WTC11 (cell line): ENCODE data around the gene TSBP1. TPM values are rescaled to one million over a fixed set of nuclear protein-coding genes. Genes with fewer than 3 reads are reported as not detected.
"Not testable (repeated sequence)": the region's sequence is repeated elsewhere in the genome, so short reads cannot be mapped to it uniquely, and the experiment has no call there.

Source experiments
- ATAC-seq: fragments of 200-7000 bp; cut with Tn5 transposase; 2 replicates; pipeline ENCODE4 v1.10.0; 2021; ENCODE audit warnings: mild to moderate bottlenecking, moderate library complexity
- CTCF ChIA-PET: fragments of 300-600 bp; sonication (Branson Sonifier 250); formaldehyde crosslinking; loops from one replicate; lab custom pipeline; 2021; ENCODE audit warnings: antibody characterized with exemption; lab: Charles Lee
- POLR2A ChIA-PET: fragments of 350-600 bp; sonication (Branson Sonifier 250); formaldehyde crosslinking; loops from one replicate; lab custom pipeline; 2021; ENCODE audit warnings: antibody characterized with exemption; lab: Charles Lee
- DNase-seq: peaks from one replicate; pipeline ENCODE4 v3.0.0; 2021; ENCODE audit warnings: low spot score
- H3K27ac Mint-ChIP-seq: 2 replicates; pipeline ENCODE4 v1.8.0; 2021; ENCODE audit warnings: mixed read lengths
- H3K27me3 Mint-ChIP-seq: 2 replicates; pipeline ENCODE4 v1.8.0; 2021; ENCODE audit warnings: low read depth, mild to moderate bottlenecking, moderate library complexity, mixed read lengths
- H3K36me3 Mint-ChIP-seq: 2 replicates; pipeline ENCODE4 v1.8.0; 2021; ENCODE audit warnings: mixed read lengths
- H3K4me1 Mint-ChIP-seq: 2 replicates; pipeline ENCODE4 v1.8.0; 2022; ENCODE audit warnings: mixed read lengths
- H3K4me3 Mint-ChIP-seq: 2 replicates; pipeline ENCODE4 v1.8.0; 2021; ENCODE audit warnings: mild to moderate bottlenecking, moderate library complexity, mixed read lengths
- H3K9me3 Mint-ChIP-seq: 2 replicates; pipeline ENCODE4 v1.8.0; 2021; ENCODE audit warnings: mixed read lengths
- GTF2I ChIP-seq: fragments of 250-450 bp; sonication (Bioruptor Pico); conservative IDR thresholded peaks from 2 replicates; pipeline ENCODE4 v1.4.0; 2021; ENCODE audit warnings: mild to moderate bottlenecking
- HMGA2 ChIP-seq: fragments of 250-450 bp; sonication (Bioruptor Pico); IDR thresholded peaks from 2 replicates; pipeline ENCODE4 v1.4.0; 2021; ENCODE audit warnings: mild to moderate bottlenecking, moderate library complexity
- KAT7 ChIP-seq: sonication (generic); formaldehyde crosslinking; IDR thresholded peaks from 2 replicates; pipeline ENCODE4 v1.8.1; 2023; ENCODE audit warnings: missing genetic modification reagents, mild to moderate bottlenecking, borderline replicate concordance
- MXD4 ChIP-seq: fragments of 250-450 bp; sonication (Bioruptor Pico); IDR thresholded peaks from 2 replicates; pipeline ENCODE4 v1.8.0; 2021; ENCODE audit warnings: mild to moderate bottlenecking, moderate library complexity, borderline replicate concordance
- NFATC4 ChIP-seq: fragments of 250-450 bp; sonication (Bioruptor Pico); IDR thresholded peaks from 2 replicates; pipeline ENCODE4 v1.9.0; 2021; ENCODE audit warnings: mild to moderate bottlenecking
- NFE2L1 ChIP-seq: sonication (generic); formaldehyde crosslinking; IDR thresholded peaks from 2 replicates; pipeline ENCODE4 v1.8.1; 2023; ENCODE audit warnings: missing genetic modification reagents
- NFYB ChIP-seq: sonication (generic); formaldehyde crosslinking; conservative IDR thresholded peaks from 2 replicates; pipeline ENCODE4 v1.8.0; 2022; ENCODE audit warnings: low read depth, missing genetic modification reagents
- NR1H2 ChIP-seq: sonication (generic); formaldehyde crosslinking; IDR thresholded peaks from 2 replicates; pipeline ENCODE4 v1.9.0; 2021; ENCODE audit warnings: mild to moderate bottlenecking, moderate library complexity, missing genetic modification reagents
- PREB ChIP-seq: sonication (generic); formaldehyde crosslinking; IDR thresholded peaks from 2 replicates; pipeline ENCODE4 v1.8.1; 2022; ENCODE audit warnings: mild to moderate bottlenecking, missing genetic modification reagents, moderate library complexity, borderline replicate concordance
- RELA ChIP-seq: sonication (generic); formaldehyde crosslinking; IDR thresholded peaks from 2 replicates; pipeline ENCODE4 v1.8.1; 2022; ENCODE audit warnings: missing genetic modification reagents, mild to moderate bottlenecking, borderline replicate concordance
- RORB ChIP-seq: fragments of 250-450 bp; sonication (Bioruptor Pico); IDR thresholded peaks from 2 replicates; pipeline ENCODE4 v1.9.0; 2021; ENCODE audit warnings: mild to moderate bottlenecking
- SMAD3 ChIP-seq: sonication (generic); formaldehyde crosslinking; IDR thresholded peaks from 2 replicates; pipeline ENCODE4 v1.8.0; 2022; ENCODE audit warnings: missing genetic modification reagents, mild to moderate bottlenecking, borderline replicate concordance
- TEAD1 ChIP-seq: sonication (generic); formaldehyde crosslinking; IDR thresholded peaks from 2 replicates; pipeline ENCODE4 v1.8.0; 2022; ENCODE audit warnings: mild to moderate bottlenecking, missing genetic modification reagents
- TP53 ChIP-seq: sonication (generic); formaldehyde crosslinking; IDR thresholded peaks from 2 replicates; pipeline ENCODE4 v1.8.1; 2023; ENCODE audit warnings: mild to moderate bottlenecking, missing genetic modification reagents
- ZNF121 ChIP-seq: sonication (generic); formaldehyde crosslinking; IDR thresholded peaks from 2 replicates; pipeline ENCODE4 v1.8.0; 2023; ENCODE audit warnings: missing genetic modification reagents
- ZNF138 ChIP-seq: sonication (generic); formaldehyde crosslinking; conservative IDR thresholded peaks from 2 replicates; pipeline ENCODE4 v1.8.1; 2022; ENCODE audit warnings: mild to moderate bottlenecking, moderate library complexity, missing genetic modification reagents
- ZNF219 ChIP-seq: sonication (generic); formaldehyde crosslinking; IDR thresholded peaks from 2 replicates; pipeline ENCODE4 v1.8.0; 2023; ENCODE audit warnings: missing genetic modification reagents, mild to moderate bottlenecking, borderline replicate concordance
- ZNF317 ChIP-seq: sonication (generic); formaldehyde crosslinking; IDR thresholded peaks from 2 replicates; pipeline ENCODE4 v1.8.1; 2023; ENCODE audit warnings: low read depth, mild to moderate bottlenecking, moderate library complexity, missing genetic modification reagents, borderline replicate concordance
- ZNF396 ChIP-seq: fragments of 250-450 bp; sonication (Bioruptor Pico); IDR thresholded peaks from 2 replicates; pipeline ENCODE4 v1.8.0; 2021; ENCODE audit warnings: mild to moderate bottlenecking, moderate library complexity, borderline replicate concordance
- ZNF671 ChIP-seq: fragments of 250-450 bp; sonication (Bioruptor Pico); IDR thresholded peaks from 2 replicates; pipeline ENCODE4 v1.8.0; 2021; ENCODE audit warnings: mild to moderate bottlenecking
- total RNA-seq: library from RNA; stranded (reverse); gene quantifications from 3 replicates; pipeline ENCODE4 v1.2.3, GENCODE V29; 2021
- TF ChIP-seq, protein P1 (sequence below): sonication (generic); formaldehyde crosslinking; IDR thresholded peaks from 2 replicates; pipeline ENCODE4 v1.8.1; 2023; ENCODE audit warnings: mild to moderate bottlenecking, moderate library complexity, missing genetic modification reagents
- TF ChIP-seq, protein P2 (sequence below): sonication (generic); formaldehyde crosslinking; IDR thresholded peaks from 2 replicates; pipeline ENCODE4 v1.8.0; 2023; ENCODE audit warnings: mild to moderate bottlenecking, missing genetic modification reagents
- TF ChIP-seq, protein P3 (sequence below): fragments of 200-600 bp; IDR thresholded peaks from 2 replicates; pipeline ENCODE4 v1.8.0; 2022; ENCODE audit warnings: antibody characterized with exemption
- TF ChIP-seq, protein P4 (sequence below): sonication (generic); formaldehyde crosslinking; IDR thresholded peaks from 2 replicates; pipeline ENCODE4 v1.8.1; 2023; ENCODE audit warnings: mild to moderate bottlenecking, missing genetic modification reagents, moderate library complexity

TSBP1 gene
- total RNA-seq, 1 experiment from 2014 or later, result not detected

DNA sequence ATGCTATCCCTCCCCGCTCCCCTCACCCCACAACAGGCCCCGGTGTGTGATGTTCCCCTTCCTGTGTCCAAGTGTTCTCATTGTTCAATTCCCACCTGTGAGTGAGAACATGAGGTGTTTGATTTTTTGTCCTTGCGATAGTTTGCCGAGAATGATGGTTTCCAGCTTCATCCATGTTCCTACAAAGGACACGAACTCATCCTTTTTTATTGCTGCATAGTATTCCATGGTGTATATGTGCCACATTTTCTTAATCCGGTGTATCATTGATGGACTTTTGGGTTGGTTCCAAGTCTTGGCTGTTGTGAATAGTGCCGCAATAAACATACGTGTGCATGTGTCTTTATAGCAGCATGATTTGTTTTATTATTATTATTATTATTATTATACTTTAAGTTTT, 13.2 kb downstream of the TSBP1 start:
- H3K27me3 Mint-ChIP-seq, POLR2A ChIA-PET, H3K9me3 Mint-ChIP-seq, DNase-seq, CTCF ChIA-PET, H3K27ac Mint-ChIP-seq, H3K4me3 Mint-ChIP-seq, ATAC-seq, H3K4me1 Mint-ChIP-seq, H3K36me3 Mint-ChIP-seq: not testable (repeated sequence)

- POLR2A ChIA-PET, result no interaction called here
- no peak overlapping the region for H3K4me3 Mint-ChIP-seq
- ATAC-seq, result no peak
- no peaks in the 10 kb centered on the region for H3K4me1 Mint-ChIP-seq
- no peak for TF ChIP-seq ZNF317 (CRISPR knock-in tag)
- TF ChIP-seq, all 79 proteins: peak for 0
- H3K9me3 Mint-ChIP-seq, result no peaks in the 10 kb centered on the region
- no peaks in the 10 kb centered on the region for H3K27me3 Mint-ChIP-seq
- no peak for DNase-seq
- H3K36me3 Mint-ChIP-seq, result no peaks in the 10 kb centered on the region
- CTCF ChIA-PET, result no interaction called here
- no peak overlapping the region for H3K27ac Mint-ChIP-seq
Measured at GRCh38 chr6:32355018-32355417, 16.7 kb downstream of the TSBP1 start.

DNA sequence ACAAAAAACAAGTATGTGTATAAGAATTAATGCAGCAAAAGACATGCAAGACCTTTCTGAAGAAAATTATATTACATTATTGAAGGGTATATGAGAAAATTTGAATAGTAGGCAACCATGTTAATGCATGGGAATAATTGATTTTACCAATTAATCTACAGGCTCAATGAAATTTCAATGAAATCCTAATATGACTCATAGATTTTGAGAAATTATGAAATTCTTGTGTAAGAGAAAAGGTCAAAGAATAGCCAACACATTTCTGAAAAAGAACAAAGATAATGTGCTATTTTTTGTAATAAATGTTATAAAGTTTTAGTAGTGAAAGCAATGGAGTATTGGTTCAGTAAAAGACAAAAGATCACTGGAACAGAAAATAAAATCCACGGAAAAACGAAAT, 18.4 kb downstream of the TSBP1 start:
- H3K9me3 Mint-ChIP-seq, result no peaks in the 10 kb centered on the region
- POLR2A ChIA-PET, result no interaction called here

GRCh38 chr6:32340242-32340641, 31.5 kb downstream of the TSBP1 start:
- Mint-ChIP-seq H3K27ac (no peak overlapping the region), H3K4me3 (no peak overlapping the region)
- DNase-seq, result no peak
- TF ChIP-seq NR1H2 (no peak), NFE2L1 (CRISPR knock-in tag) (no peak), MXD4 (CRISPR knock-in tag) (no peak), ZNF219 (no peak), RORB (CRISPR knock-in tag) (no peak), NFATC4 (CRISPR knock-in tag) (no peak), GTF2I (CRISPR knock-in tag) (no peak), PREB (no peak), KAT7 (CRISPR knock-in tag) (no peak), ZNF317 (CRISPR knock-in tag) (no peak), SMAD3 (CRISPR knock-in tag) (no peak)
- TF ChIP-seq, protein P1, sequence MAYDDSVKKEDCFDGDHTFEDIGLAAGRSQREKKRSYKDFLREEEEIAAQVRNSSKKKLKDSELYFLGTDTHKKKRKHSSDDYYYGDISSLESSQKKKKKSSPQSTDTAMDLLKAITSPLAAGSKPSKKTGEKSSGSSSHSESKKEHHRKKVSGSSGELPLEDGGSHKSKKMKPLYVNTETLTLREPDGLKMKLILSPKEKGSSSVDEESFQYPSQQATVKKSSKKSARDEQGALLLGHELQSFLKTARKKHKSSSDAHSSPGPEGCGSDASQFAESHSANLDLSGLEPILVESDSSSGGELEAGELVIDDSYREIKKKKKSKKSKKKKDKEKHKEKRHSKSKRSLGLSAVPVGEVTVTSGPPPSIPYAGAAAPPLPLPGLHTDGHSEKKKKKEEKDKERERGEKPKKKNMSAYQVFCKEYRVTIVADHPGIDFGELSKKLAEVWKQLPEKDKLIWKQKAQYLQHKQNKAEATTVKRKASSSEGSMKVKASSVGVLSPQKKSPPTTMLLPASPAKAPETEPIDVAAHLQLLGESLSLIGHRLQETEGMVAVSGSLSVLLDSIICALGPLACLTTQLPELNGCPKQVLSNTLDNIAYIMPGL, result no peak
- TF ChIP-seq, protein P2, sequence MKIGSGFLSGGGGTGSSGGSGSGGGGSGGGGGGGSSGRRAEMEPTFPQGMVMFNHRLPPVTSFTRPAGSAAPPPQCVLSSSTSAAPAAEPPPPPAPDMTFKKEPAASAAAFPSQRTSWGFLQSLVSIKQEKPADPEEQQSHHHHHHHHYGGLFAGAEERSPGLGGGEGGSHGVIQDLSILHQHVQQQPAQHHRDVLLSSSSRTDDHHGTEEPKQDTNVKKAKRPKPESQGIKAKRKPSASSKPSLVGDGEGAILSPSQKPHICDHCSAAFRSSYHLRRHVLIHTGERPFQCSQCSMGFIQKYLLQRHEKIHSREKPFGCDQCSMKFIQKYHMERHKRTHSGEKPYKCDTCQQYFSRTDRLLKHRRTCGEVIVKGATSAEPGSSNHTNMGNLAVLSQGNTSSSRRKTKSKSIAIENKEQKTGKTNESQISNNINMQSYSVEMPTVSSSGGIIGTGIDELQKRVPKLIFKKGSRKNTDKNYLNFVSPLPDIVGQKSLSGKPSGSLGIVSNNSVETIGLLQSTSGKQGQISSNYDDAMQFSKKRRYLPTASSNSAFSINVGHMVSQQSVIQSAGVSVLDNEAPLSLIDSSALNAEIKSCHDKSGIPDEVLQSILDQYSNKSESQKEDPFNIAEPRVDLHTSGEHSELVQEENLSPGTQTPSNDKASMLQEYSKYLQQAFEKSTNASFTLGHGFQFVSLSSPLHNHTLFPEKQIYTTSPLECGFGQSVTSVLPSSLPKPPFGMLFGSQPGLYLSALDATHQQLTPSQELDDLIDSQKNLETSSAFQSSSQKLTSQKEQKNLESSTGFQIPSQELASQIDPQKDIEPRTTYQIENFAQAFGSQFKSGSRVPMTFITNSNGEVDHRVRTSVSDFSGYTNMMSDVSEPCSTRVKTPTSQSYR (CRISPR knock-in tag), result no peak
- TF ChIP-seq, protein P3, sequence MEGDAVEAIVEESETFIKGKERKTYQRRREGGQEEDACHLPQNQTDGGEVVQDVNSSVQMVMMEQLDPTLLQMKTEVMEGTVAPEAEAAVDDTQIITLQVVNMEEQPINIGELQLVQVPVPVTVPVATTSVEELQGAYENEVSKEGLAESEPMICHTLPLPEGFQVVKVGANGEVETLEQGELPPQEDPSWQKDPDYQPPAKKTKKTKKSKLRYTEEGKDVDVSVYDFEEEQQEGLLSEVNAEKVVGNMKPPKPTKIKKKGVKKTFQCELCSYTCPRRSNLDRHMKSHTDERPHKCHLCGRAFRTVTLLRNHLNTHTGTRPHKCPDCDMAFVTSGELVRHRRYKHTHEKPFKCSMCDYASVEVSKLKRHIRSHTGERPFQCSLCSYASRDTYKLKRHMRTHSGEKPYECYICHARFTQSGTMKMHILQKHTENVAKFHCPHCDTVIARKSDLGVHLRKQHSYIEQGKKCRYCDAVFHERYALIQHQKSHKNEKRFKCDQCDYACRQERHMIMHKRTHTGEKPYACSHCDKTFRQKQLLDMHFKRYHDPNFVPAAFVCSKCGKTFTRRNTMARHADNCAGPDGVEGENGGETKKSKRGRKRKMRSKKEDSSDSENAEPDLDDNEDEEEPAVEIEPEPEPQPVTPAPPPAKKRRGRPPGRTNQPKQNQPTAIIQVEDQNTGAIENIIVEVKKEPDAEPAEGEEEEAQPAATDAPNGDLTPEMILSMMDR, result no peak
- TF ChIP-seq, protein P4, sequence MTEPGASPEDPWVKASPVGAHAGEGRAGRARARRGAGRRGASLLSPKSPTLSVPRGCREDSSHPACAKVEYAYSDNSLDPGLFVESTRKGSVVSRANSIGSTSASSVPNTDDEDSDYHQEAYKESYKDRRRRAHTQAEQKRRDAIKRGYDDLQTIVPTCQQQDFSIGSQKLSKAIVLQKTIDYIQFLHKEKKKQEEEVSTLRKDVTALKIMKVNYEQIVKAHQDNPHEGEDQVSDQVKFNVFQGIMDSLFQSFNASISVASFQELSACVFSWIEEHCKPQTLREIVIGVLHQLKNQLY (CRISPR knock-in tag), result no peak
- TF ChIP-seq, all 79 proteins: peak for 0
- CTCF ChIA-PET, result interaction anchor here (0.6 kb wide), 1 partner anchor 528 kb away, joined by 4 read pairs; no protein-coding TSS in a partner anchor
- H3K9me3 Mint-ChIP-seq, result no peaks in the 10 kb centered on the region
- H3K36me3 Mint-ChIP-seq, result no peaks in the 10 kb centered on the region
- peaks cover 9% of the 10 kb centered on the region for H3K4me1 Mint-ChIP-seq
- POLR2A ChIA-PET, result no interaction called here
- H3K27me3 Mint-ChIP-seq, result no peaks in the 10 kb centered on the region; the same call in 1 of the 2 replicates
- no peak for ATAC-seq

More for the DNA sequence above, 18.4 kb downstream of the TSBP1 start:
- Mint-ChIP-seq H3K27ac (no peak overlapping the region), H3K4me3 (no peak overlapping the region), H3K27me3 (no peaks in the 10 kb centered on the region; the same call in 1 of the 2 replicates), H3K4me1 (no peaks in the 10 kb centered on the region), H3K36me3 (no peaks in the 10 kb centered on the region)
- CTCF ChIA-PET, result no interaction called here
- ATAC-seq (no peak), DNase-seq (no peak)
- TF ChIP-seq ZNF138 (CRISPR knock-in tag) (no peak), NR1H2 (no peak), ZNF396 (CRISPR knock-in tag) (no peak), HMGA2 (CRISPR knock-in tag) (no peak), ZNF671 (no peak), RELA (CRISPR knock-in tag) (no peak), ZNF121 (CRISPR knock-in tag) (no peak), TEAD1 (CRISPR knock-in tag) (no peak), NFYB (CRISPR knock-in tag) (no peak), TP53 (CRISPR knock-in tag) (no peak)
